ENCODE results near the gene SYTL4. TPM values are rescaled to one million over a fixed set of nuclear protein-coding genes. Genes with fewer than 3 reads are reported as not detected.

The SYTL4 gene
- total RNA-seq, 1 experiment from 2014 or later, result 23.4 TPM

DNA sequence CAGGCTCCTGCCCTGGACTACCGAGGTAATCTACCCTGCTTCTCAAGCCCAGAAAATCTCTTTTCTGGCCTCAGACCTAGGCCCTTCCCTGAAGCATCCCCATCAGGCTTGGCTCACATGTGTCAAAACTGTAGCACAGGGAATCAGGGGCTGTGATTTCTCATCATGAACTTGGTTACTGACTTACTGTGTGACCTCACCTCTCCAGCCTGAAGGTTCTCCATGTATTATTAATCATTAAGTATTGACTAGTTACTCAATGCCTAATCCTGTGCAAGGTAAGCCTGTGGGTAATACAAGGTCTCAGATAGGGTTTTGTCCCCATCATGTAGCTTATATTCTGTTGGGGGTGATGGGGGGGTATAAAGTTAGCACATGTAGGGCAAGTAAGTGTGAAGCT lies 81.1 kb downstream of the SYTL4 start:
- peaks cover 41% of the 10 kb centered on the region for H3K36me3 ChIP-seq (ENCODE audit: low read depth)
- peaks cover 21% of the 10 kb centered on the region for H3K79me2 ChIP-seq (ENCODE audit: low read depth)
- intact Hi-C loops (cut with micrococcal nuclease; ENCODE audit: unreplicated experiment), result no loop called here
- CTCF ChIA-PET, result interaction anchor here (0.6 kb wide), 2 partner anchors 16 to 36 kb away, joined by 4 read pairs; no protein-coding TSS in a partner anchor
- no peaks in the 10 kb centered on the region for H3K9me2 ChIP-seq (ENCODE audit: insufficient read depth)
- H3K9me3 ChIP-seq (ENCODE audit: insufficient read depth, low read depth), result no peaks in the 10 kb centered on the region
- H3K4me1 ChIP-seq (replicated peaks; ENCODE audit: insufficient read depth), result peaks cover 54% of the 10 kb centered on the region
- BruUV-seq (replicated peaks), result no TSS peak
- no peak for DNase-seq
- H3K27ac ChIP-seq, result peak overlapping the region; percentile 94; the same call in 1 of the 2 replicates
- H3K27me3 ChIP-seq (ENCODE audit: insufficient read depth, low read depth), result no peaks in the 10 kb centered on the region
- TF ChIP-seq EZH2 (IDR thresholded peaks at IDR 0.05; ENCODE audit: low read depth), result no peak
- TF ChIP-seq, protein P1, sequence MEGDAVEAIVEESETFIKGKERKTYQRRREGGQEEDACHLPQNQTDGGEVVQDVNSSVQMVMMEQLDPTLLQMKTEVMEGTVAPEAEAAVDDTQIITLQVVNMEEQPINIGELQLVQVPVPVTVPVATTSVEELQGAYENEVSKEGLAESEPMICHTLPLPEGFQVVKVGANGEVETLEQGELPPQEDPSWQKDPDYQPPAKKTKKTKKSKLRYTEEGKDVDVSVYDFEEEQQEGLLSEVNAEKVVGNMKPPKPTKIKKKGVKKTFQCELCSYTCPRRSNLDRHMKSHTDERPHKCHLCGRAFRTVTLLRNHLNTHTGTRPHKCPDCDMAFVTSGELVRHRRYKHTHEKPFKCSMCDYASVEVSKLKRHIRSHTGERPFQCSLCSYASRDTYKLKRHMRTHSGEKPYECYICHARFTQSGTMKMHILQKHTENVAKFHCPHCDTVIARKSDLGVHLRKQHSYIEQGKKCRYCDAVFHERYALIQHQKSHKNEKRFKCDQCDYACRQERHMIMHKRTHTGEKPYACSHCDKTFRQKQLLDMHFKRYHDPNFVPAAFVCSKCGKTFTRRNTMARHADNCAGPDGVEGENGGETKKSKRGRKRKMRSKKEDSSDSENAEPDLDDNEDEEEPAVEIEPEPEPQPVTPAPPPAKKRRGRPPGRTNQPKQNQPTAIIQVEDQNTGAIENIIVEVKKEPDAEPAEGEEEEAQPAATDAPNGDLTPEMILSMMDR (conservative IDR thresholded peaks at IDR 0.05), result no peak
- H3F3A ChIP-seq (ENCODE audit: insufficient read depth, low read depth), result peaks cover 46% of the 10 kb centered on the region
- POLR2A ChIA-PET (ENCODE audit: unreplicated experiment), result no interaction called here
- no peak overlapping the region for H2AFZ ChIP-seq
- H3K4me3 ChIP-seq, result no peak overlapping the region
- H4K20me1 ChIP-seq (ENCODE audit: insufficient read depth), result no peaks in the 10 kb centered on the region; the same call in 1 of the 2 replicates
- H3K4me2 ChIP-seq, result 0 out of 2 replicates have a peak overlapping the region, but pooled peaks have one; percentile 88

DNA sequence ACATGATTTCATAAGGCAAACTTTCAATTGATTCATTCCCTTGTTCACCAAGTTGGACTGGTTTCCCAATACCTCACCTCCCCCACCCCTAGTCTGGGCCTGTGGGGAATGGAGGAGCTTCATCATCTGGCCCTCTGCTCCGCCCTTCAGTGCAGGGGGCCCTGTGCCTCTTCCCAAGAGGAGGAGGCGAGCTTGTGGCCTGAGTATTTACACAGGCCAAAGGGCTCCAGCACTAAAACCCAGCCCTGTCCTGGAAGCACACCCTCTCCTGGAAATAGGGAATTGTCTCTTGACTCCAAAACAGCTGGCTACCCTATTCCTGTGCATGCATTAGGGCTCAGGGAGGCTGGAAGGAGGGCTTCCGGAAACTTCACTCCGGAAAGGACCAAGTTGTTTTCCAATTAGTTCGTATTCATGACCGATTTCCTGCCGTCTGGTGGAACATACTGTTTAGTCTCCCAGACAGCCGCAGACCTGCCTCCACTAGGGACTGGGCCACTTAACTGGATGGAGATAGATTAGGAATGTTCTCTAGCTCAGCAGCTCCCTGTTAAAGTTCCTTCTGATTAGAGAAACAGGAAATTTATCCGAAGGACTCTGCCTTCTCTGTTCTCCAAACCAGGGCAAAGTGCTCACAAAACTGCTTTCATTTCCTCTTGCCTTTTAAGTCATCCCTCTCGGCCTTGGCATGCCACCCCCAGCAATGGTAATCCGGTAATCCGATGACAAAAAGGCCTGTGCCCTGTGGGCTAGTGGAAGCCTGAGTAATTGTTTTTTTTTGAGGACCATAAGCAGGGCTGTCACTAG lies 82.2 kb downstream of the SYTL4 start:
- ChIA-PET POLR2A (ENCODE audit: unreplicated experiment) (interaction anchor here (0.5 to 1.1 kb wide), 6 partner anchors 13 to 834 kb away, joined by 3 to 9 read pairs (median 6); partner anchors contain the start of genes SYTL4 and XKRX), CTCF (interaction anchor here (0.6 to 0.9 kb wide), 2 partner anchors 13 to 35 kb away, joined by 3 to 5 read pairs; partner anchors contain the start of gene TSPAN6)
- no peaks in the 10 kb centered on the region for H3K9me2 ChIP-seq (ENCODE audit: insufficient read depth)
- H2AFZ ChIP-seq, result 0 out of 2 replicates have a peak overlapping the region, but pooled peaks have one; percentile 26
- H3K4me3 ChIP-seq, result peak overlapping the region; percentile 97; the same call in 1 of the 2 replicates
- H3K27me3 ChIP-seq (ENCODE audit: insufficient read depth, low read depth), result no peaks in the 10 kb centered on the region
- H3K4me1 ChIP-seq (replicated peaks; ENCODE audit: insufficient read depth), result peaks cover 60% of the 10 kb centered on the region
- TF ChIP-seq, protein P1 (conservative IDR thresholded peaks at IDR 0.05), result no peak
- no peak for TF ChIP-seq EZH2 (IDR thresholded peaks at IDR 0.05; ENCODE audit: low read depth)
- H3K27ac ChIP-seq, result peak overlapping the region; percentile 94
- intact Hi-C loops (cut with micrococcal nuclease; ENCODE audit: unreplicated experiment), result loop anchor here (5.0 kb wide), 1 partner anchor 758 kb away; the partner anchor contains the start of genes GLA and HNRNPH2
- peak overlapping the region; percentile 88 for H3K4me2 ChIP-seq
- no peaks in the 10 kb centered on the region for H3K9me3 ChIP-seq (ENCODE audit: insufficient read depth, low read depth)
- H3K36me3 ChIP-seq (ENCODE audit: low read depth), result peaks cover 43% of the 10 kb centered on the region
- no TSS peak for BruUV-seq (replicated peaks)
- H3F3A ChIP-seq (ENCODE audit: insufficient read depth, low read depth), result peaks cover 55% of the 10 kb centered on the region
- H4K20me1 ChIP-seq (ENCODE audit: insufficient read depth), result no peaks in the 10 kb centered on the region; the same call in 1 of the 2 replicates
- peak; percentile 73 to 87 for DNase-seq
- peaks cover 31% of the 10 kb centered on the region for H3K79me2 ChIP-seq (ENCODE audit: low read depth)
